K562 (cell line): Measurements from ENCODE around the gene GET4. TPM values are rescaled to one million over a fixed set of nuclear protein-coding genes. Genes with fewer than 3 reads are reported as not detected.
A peak's percentile ranks its signal among the peaks of the same experiment; 100 is the strongest.

Experiments used
- ADNP ChIP-seq: fragments of 200-800 bp; sonication (Bioruptor generic); IDR thresholded peaks from 2 replicates; pipeline ENCODE4 v1.6.1; 2016; ENCODE audit warnings: missing genetic modification characterization, missing compliant biosample characterization
- AFF4 ChIP-seq: sonication (generic); formaldehyde crosslinking; IDR thresholded peaks from 2 replicates; pipeline ENCODE4 v1.8.0; 2023; ENCODE audit warnings: mild to moderate bottlenecking, missing genetic modification reagents
- ARID3A ChIP-seq: IDR thresholded peaks from 2 replicates; pipeline ENCODE4 v1.6.1; 2012; ENCODE audit warnings: low read depth, low read length, improper control_type of control experiment, borderline replicate concordance
- ARNT ChIP-seq, 2 experiments: fragments of 450-650 bp; IDR thresholded peaks; 2 replicates each; pipeline ENCODE4 v1.6.1; 2016; ENCODE audit warnings: mild to moderate bottlenecking in 1 of 2
- ATF2 ChIP-seq: sonication (generic); formaldehyde crosslinking; IDR thresholded peaks from 2 replicates; pipeline ENCODE4 v1.8.1; 2022; ENCODE audit warnings: missing genetic modification reagents
- DEAF1 ChIP-seq: fragments of 450-650 bp; formaldehyde crosslinking; IDR thresholded peaks from 2 replicates; pipeline ENCODE4 v1.4.0; 2020; ENCODE audit warnings: mild to moderate bottlenecking, moderate library complexity
- HMG20A ChIP-seq: fragments of 450-650 bp; formaldehyde crosslinking; conservative IDR thresholded peaks from 2 replicates; pipeline ENCODE4 v1.4.0; 2020; ENCODE audit warnings: mild to moderate bottlenecking, mixed read lengths
- JUN ChIP-seq, 2 experiments: sonication (generic) in 1 of 2; formaldehyde crosslinking in 1 of 2; IDR thresholded peaks; 2 replicates each; pipeline versions ENCODE4 v1.6.1 to v1.8.0; 2012 to 2022; ENCODE audit warnings: borderline replicate concordance in 2 of 2, mild to moderate bottlenecking in 2 of 2, improper control_type of control experiment in 1 of 2, low read depth in 1 of 2, low read length in 1 of 2, missing genetic modification reagents in 1 of 2
- MAFG ChIP-seq: fragments of 450-650 bp; conservative IDR thresholded peaks from 2 replicates; pipeline ENCODE4 v1.6.1; 2016; ENCODE audit warnings: missing genetic modification characterization, missing compliant biosample characterization
- POLR2A ChIP-seq: fragments of 450-650 bp; conservative IDR thresholded peaks from 2 replicates; pipeline ENCODE4 v1.6.1; 2016
- RNF2 ChIP-seq: sonication (generic); IDR thresholded peaks from 2 replicates; pipeline ENCODE4 v1.6.1; 2016
- SMAD3 ChIP-seq: fragments of 450-650 bp; formaldehyde crosslinking; conservative IDR thresholded peaks from 2 replicates; pipeline ENCODE4 v1.4.0; 2020; ENCODE audit warnings: mild to moderate bottlenecking
- STAT6 ChIP-seq: sonication (generic); formaldehyde crosslinking; IDR thresholded peaks from 2 replicates; pipeline ENCODE4 v1.8.1; 2023; ENCODE audit warnings: mild to moderate bottlenecking, missing genetic modification reagents
- TAL1 ChIP-seq: fragments of 450-650 bp; IDR thresholded peaks from 2 replicates; pipeline ENCODE4 v1.6.1; 2016; ENCODE audit warnings: mild to moderate bottlenecking
- TEAD1 ChIP-seq, 2 experiments: fragments of 450-650 bp in 1 of 2; sonication (generic) in 1 of 2; formaldehyde crosslinking; IDR thresholded peaks; 2 replicates each; pipeline versions ENCODE4 v1.4.0 to v1.8.0; 2020 to 2022; ENCODE audit warnings: mild to moderate bottlenecking in 2 of 2, missing genetic modification reagents in 1 of 2
- ZEB2 ChIP-seq: fragments of 450-650 bp; IDR thresholded peaks from 2 replicates; pipeline ENCODE4 v1.6.1; 2016
- ZNF282 ChIP-seq: sonication (generic); formaldehyde crosslinking; IDR thresholded peaks from 2 replicates; pipeline ENCODE4 v1.8.1; 2023; ENCODE audit warnings: missing genetic modification reagents
- ZNF780A ChIP-seq: fragments of 250-450 bp; sonication (Bioruptor Pico); IDR thresholded peaks from 2 replicates; pipeline ENCODE4 v1.5.0; 2021; ENCODE audit warnings: mild to moderate bottlenecking
- polyA plus RNA-seq, 8 experiments: library from polyadenylated mRNA; depleted of rRNA in 4 of 8; stranded (reverse) in 5 of 8; unstranded in 3 of 8; fragments of >200 nt; fragmentation: Nextera tagmentation in 2 of 8; fragmentation: Illumina TruSeq in 1 of 8; extraction: Ambion mirVana in 2 of 8; extraction: Trizol in 1 of 8; gene quantifications; 2 replicates each; pipeline versions ENCODE4 v1.2.1 to v1.2.3, GENCODE V29; 2011 to 2014; ENCODE audit warnings: inconsistent platforms in 1 of 8, missing spikeins in 1 of 8
- total RNA-seq, 7 experiments: library from RNA; depleted of rRNA in 6 of 7; stranded (reverse); fragments of >200 nt in 6 of 7; fragmentation: Illumina TruSeq in 2 of 7; extraction: Trizol in 2 of 7; gene quantifications; 2 replicates each; pipeline versions ENCODE4 v1.2.1 to v1.2.3, GENCODE V29; 2011 to 2021; ENCODE audit warnings: low replicate concordance in 1 of 7

The GET4 gene
- total and polyA plus RNA-seq, 9 of the 15 experiments (the other 6 are each of a cell fraction or from before 2014, with no cell fraction given): 0.99 to 122 (median 40.4) TPM

GRCh38 chr7:831596-832166 lies 44.7 kb upstream of the GET4 start (continued):
- no peak for TF ChIP-seq ATF2 (CRISPR knock-in tag)
- peak; percentile 56 for TF ChIP-seq MAFG (tag)
- no peak for TF ChIP-seq AFF4
- TF ChIP-seq ADNP (tag): peak; percentile 71; the same call in 1 of the 2 replicates
- TF ChIP-seq HMG20A: no peak
- TF ChIP-seq ARID3A: no peak
- TF ChIP-seq RNF2: no peak
- no peak for TF ChIP-seq SMAD3 (CRISPR knock-in tag)
- no peak for TF ChIP-seq TAL1
- TF ChIP-seq ZEB2: no peak
- peak; percentile 96 for TF ChIP-seq JUN (IDR thresholded peaks at IDR 0.05; ENCODE audit: borderline replicate concordance, low read depth, low read length)
- TF ChIP-seq JUN (CRISPR knock-in tag; IDR thresholded peaks at IDR 0.05; ENCODE audit: borderline replicate concordance): no peak
- TF ChIP-seq POLR2A: no peak
- TF ChIP-seq ARNT (IDR thresholded peaks at IDR 0.05): no peak
- no peak for TF ChIP-seq STAT6 (CRISPR knock-in tag)
- TF ChIP-seq TEAD1 (CRISPR knock-in tag; IDR thresholded peaks at IDR 0.05): no peak
- TF ChIP-seq DEAF1 (CRISPR knock-in tag): no peak
- TF ChIP-seq ZNF780A: no peak
- TF ChIP-seq ZNF282 (CRISPR knock-in tag): no peak
